Stimulated activated CD4-positive, alpha-beta T cell treated with anti-CD3 and anti-CD28 coated beads, Interleukin-4, amount 100 ng/mL, for 48 hours (primary cell): Measurements from ENCODE around the gene AREL1.

ENCODE experiments used
- DNase-seq, 2 donors: peaks; one replicate each; pipeline ENCODE4 v3.0.0-alpha.2; 2020; ENCODE audit warnings: low read depth in 2 of 2

Gene AREL1

DNA sequence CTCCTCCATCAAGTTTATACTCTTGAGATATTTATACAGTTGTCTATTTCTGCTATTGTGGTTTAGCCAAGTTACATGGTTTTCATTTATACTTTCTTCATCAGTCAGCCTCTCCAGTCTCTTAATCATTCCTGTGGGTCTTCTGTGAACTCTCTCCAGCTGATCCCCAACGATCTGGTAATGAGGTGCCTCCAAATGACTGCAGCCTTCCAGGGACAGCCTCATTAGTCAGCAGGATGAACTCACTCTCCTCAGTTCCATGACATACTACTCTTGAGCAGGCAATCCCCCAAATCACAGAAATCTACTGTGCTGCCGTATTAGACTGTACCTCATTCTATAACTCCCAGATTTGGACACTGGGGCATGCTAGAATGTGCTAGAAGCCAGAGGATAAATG, 15.3 kb downstream of the AREL1 start:
- no peak for DNase-seq

- no peak for DNase-seq
These were observed 15.9 kb downstream of the AREL1 start for GRCh38 chr14:74697011-74697410.

GRCh38 chr14:74695406-74695805, 17.5 kb downstream of the AREL1 start:
- DNase-seq = no peak

DNA sequence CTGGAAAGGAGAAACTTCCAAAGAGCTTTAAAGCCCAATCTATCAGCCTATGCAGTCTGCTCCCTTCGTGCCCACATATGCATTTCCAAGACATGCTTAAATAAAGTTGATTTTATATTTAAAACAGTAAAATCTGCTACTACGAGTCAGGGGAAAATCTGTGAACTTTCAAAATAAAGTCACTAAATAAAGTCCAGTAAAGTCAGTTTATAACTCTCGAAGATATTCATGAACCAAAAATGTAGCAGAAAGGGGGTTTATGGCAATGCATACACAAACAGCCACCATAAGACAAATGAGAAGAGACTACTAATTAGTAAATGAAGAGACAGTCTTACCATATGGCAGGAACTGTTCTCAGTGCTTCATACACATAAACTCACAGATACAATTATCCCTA, 19.7 kb downstream of the AREL1 start:
- DNase-seq = no peak

GRCh38 chr14:74691456-74691855, 21.4 kb downstream of the AREL1 start:
- no peak for DNase-seq

- DNase-seq = no peak
These were observed 26.8 kb downstream of the AREL1 start for GRCh38 chr14:74685921-74686678.

DNA sequence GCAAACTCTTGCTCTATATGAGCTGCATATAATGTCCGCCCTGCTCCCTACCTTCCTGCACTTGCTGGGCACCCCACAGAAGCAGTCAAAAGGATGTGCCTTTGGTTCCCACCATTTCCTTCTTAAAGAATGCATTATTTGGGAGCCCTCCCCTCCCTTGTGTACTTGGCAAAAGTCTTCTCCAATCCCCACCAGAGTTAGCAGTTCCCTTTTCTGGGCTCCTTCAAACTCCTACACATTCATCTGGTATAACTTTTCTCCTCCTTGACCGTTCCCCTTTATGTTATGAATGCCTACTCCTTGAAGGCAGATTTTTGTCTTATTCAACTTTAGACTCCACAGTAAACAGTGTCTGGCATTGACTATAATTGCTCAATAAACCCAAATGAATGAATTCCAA, 27.8 kb downstream of the AREL1 start:
- DNase-seq = no peak

- DNase-seq = no peak
These were observed 28.4 kb downstream of the AREL1 start for GRCh38 chr14:74684434-74684833.

- no peak for DNase-seq
These were observed 29.5 kb downstream of the AREL1 start for GRCh38 chr14:74683406-74683805.

DNA sequence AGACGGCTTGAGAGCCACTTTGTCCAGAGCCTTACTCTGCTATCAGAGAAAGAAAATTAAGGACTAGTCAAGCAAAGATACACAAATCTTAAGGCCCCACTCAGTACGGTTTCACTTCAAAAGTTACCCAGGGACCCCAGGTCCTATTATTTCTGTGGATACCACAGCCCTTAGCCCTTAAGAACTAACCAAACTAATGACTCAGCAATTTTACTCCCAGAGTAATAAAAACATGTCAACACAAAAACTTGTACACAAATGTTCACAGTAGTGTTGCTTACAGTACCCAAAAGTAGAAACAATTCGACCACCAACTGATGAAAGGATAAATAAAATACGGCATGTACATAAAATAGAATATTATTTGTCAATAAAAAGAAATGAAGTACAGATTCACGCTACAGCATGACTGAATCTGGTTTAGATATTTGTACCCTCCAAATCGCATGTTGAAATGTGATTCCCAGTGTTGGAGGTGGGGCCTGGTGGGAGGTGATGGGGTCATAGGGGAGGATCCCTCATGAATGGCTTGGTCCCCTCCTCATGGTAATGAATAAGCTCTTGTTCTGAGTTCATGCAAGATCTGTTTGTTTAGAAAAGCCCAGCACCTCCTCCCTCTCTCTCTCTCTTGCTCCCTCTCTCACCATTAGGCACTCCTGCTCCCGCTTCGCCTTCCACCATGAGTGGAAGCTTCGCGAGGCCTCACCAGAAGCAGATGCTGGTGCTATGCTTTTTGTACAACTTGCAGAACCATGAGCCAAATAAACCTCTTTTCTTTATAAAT, 30.5 kb downstream of the AREL1 start:
- no peak for DNase-seq

DNA sequence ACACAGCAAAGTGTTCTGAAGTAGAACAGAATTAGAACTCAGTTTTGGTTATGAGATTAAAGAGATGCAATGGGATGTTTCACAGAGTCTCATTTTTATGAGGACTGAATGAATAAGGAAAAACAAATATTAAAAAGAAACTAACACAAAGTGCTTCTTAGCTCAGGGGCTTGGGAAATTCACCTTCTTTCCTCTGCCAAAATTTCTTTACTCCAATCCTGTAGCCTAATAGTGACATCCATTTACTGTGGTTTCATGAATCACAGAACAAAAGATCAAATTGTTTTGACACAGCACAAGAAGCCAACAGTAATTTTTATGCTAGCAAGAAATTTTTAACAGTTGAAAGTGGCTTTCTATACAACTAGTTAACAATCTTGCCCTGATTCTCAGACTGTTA, 37.7 kb downstream of the AREL1 start:
- no peak for DNase-seq

GRCh38 chr14:74673768-74674167, 39.1 kb downstream of the AREL1 start:
- DNase-seq = no peak

- DNase-seq = no peak
These were observed 41.1 kb downstream of the AREL1 start for GRCh38 chr14:74671789-74672188.

DNA sequence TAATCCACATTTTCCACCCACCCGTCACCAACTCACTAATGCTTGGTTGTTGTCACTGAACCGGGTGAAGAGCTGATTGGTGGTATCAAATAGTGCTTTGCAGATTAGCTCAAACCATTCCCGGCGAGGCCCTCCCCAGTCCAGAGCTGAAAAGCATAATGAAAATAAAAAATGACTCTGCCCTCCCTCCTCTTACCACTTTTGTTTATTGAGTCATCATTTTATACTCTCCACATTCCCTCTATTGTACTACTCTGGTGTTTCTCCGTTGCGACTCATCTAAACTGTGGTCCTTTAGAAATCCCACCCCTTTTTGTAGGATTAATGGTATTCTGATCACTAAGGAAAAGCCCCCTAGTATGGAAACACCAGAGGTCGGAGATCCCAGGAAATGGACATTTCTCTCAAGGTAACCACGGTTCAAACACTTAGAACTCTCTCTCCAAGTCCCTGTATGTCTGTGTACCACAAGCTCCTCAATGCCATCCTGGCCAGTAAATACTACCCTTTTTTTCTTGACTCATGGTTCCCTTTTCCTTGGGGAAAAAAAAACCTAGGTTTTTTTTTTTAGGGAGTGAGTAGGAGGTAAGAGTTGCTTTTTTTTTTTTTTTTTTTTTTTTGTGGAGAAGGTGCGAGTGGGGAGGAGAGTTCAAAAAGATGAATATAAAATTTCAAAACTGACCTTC, 42.0 kb downstream of the AREL1 start:
- no peak for DNase-seq

DNA sequence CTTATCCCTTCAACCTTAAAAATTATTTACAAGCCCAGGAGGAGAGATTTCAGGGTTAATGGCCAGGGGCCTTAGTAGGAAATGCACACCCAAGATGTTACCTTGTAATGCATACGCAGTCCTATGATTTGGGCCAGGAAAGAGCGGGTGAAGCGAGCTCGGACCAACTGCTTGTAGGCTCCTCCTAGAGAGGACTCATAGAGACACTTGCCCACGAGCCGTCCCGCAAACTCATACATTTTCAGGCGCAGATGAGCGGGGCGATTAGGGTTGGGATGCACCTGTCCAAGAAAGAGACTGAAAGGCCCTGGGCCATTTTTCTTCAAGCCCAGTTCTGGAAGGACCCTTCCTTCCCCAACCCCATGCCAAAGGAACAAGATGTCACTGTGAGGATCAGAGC, 43.0 kb downstream of the AREL1 start:
- DNase-seq = no peak

GRCh38 chr14:74669256-74669655, 43.6 kb downstream of the AREL1 start:
- DNase-seq = no peak

DNA sequence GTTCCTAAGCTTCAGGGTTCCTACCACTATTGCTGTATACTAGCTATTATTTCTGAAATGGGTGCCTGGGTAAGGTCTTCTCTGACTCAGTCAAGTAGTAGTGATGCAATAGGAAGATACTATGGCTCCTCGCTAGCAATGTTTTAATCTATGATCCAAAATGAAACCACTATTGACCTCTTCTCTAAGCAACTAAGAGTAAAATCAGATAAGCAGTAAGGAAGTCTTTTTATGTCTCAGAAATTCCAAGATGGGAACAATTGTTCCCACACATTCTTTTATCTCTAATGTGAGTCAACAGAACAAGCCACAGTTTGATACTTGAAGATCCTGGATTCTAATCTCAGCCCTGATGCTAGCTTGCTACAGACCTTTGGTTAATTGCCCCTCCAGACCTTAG, 45.1 kb downstream of the AREL1 start:
- DNase-seq = no peak

DNA sequence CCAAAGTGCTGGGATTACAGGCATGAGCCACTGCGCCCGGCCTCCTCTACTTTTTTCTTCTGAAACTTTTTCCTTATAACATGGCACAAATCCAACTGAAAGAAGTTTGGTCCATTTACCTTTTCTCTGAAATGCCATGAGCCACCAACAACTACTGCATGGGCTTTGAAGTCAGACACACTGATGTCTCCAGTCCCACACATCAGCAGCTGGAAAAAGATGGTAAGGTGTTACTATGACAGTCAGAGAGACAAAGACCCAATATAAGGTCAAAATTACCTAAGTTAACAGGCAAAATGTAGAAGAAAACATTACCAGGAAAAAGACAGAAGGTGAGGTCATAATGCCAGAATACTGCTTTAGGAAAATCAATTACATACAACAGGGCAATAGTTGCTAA, 48.2 kb downstream of the AREL1 start:
- no peak for DNase-seq

GRCh38 chr14:74663884-74664283, 49.0 kb downstream of the AREL1 start:
- no peak for DNase-seq

- DNase-seq = no peak
These were observed 51.0 kb downstream of the AREL1 start for GRCh38 chr14:74661726-74662450.

GRCh38 chr14:74660863-74661262, 52.0 kb downstream of the AREL1 start:
- no peak for DNase-seq

DNA sequence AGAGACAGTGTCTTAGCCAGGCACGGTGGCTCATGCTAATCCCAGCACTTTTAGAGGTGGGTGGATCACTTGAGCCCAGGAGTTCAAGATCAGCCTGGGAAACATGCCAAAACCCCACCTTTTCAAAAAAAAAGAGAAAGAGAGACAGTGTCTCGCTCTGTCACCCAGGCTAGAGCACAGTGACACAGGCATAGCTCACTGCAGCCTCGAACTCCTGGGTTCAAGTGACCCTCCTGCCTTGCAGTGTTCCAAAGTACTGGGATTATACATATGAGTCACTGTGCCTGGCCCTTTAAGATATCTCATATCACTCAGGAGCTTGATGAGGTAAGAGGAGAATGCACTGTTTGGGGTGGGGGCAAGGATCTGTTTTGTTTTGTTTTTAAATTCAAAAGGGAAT, 52.7 kb downstream of the AREL1 start:
- DNase-seq = no peak
